ENCODE data around the gene NDUFA5.

NDUFA5 gene

DNA sequence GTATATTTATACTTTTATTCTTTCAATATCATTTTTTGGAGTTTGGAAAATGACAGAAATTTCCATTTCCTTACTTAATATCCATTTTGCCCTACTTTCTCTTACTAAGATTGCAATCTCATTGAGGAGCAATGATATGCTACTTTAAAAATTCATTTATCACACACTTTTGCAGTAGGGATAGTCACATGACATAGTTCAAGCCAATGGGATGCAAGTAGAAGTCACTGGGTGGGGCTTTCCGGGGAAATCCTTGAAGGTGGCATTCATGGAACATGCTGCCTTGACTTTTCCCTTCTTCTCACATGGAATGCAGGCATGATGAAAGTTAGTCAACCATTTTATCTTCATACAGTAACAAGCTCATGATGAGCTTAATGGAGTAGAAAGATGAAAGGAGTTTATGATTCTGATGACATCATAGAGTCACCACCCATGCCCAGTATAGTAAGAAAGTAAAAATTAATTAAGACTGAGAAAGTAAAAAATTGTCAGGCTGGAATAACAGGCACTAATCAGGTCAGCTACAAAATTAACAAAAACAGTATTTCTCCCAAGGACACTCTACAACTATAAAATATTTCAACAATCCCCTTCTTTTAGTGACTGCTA lies 56.6 kb downstream of the NDUFA5 start:
- no peak for DNase-seq

GRCh38 chr7:123499211-123499970 lies 58.2 kb downstream of the NDUFA5 start:
- DNase-seq, result no peak

DNA sequence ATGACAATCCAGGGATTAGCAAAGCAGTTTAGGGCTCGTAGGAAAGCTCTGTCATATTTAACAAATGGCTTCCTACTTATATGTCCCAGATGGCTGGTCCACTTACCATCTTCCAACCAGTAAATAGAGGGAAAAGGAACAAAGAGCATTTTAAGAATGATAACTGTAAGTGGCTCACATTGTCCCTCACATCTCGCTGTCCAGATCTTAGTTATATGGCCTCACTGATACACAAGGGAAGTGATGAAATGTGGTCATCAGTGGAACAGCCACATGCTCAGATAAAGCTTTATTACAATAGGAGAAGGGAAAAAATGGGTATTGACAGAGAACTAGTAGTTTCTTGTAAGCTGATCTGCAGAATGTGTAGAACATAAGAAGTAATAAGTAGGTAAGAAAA lies 59.0 kb downstream of the NDUFA5 start:
- DNase-seq, result no peak

GRCh38 chr7:123498031-123498430 lies 59.6 kb downstream of the NDUFA5 start:
- DNase-seq, result no peak

DNA sequence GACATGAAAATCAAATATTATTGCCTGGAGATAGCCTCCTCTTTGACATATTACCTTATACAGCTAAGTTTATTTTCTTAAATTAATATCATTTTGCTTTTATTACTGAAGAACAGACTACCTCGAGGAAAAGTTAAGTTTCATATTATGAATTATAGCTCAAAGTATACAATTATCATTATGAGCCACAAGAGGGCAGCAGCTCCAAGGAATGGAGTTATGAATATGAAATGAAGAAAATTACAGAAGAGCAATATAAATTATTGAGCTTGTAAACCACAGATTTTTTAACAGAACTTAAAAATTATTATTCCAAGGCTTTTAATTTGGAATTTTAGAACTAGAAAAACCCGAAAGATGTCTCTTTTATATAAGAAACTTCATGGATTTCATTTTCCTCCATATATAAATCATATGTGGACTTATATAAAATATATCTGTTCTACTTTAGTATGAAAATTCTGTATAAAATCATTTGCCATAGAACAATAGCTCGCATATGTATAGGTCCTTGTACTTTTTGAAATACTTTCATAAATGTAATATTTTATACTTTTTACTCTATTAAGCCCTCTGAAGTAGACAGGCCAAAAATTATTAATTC lies 63.3 kb downstream of the NDUFA5 start:
- peak in 3 of 5 donors; percentile 6 to 23 (median 8) for DNase-seq

- no peak for DNase-seq
Measured at GRCh38 chr7:123492485-123492884, 65.1 kb downstream of the NDUFA5 start.
